ELR (cell line): ENCODE data around the gene ATXN2.
"Not testable (repeated sequence)": the region's sequence is repeated elsewhere in the genome, so short reads cannot be mapped to it uniquely, and the experiment has no call there.

ENCODE experiments used
- DNase-seq: peaks from one replicate; pipeline ENCODE4 v3.0.0-alpha.2; 2015; ENCODE audit warnings: low read depth

The ATXN2 gene

DNA sequence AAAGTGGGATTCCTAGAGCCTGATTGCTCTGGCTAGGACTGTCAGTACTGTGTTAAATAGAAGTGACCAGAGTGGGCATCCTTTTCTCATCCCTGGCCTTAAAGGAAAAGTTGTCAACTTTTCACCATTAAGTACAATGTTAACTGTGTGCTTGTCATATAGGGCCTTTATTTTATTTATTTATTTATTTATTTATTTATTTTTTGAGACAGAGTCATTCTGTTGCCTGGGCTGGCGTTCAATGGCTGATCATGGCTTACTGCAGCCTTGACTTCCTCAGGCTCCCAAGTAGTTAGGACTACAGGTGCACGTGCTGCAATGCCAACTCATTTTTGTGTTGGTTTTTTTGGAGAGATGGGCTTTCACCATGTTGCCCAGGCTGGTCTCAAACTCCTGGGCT, 181.8 kb downstream of the ATXN2 start:
- no peak for DNase-seq

DNA sequence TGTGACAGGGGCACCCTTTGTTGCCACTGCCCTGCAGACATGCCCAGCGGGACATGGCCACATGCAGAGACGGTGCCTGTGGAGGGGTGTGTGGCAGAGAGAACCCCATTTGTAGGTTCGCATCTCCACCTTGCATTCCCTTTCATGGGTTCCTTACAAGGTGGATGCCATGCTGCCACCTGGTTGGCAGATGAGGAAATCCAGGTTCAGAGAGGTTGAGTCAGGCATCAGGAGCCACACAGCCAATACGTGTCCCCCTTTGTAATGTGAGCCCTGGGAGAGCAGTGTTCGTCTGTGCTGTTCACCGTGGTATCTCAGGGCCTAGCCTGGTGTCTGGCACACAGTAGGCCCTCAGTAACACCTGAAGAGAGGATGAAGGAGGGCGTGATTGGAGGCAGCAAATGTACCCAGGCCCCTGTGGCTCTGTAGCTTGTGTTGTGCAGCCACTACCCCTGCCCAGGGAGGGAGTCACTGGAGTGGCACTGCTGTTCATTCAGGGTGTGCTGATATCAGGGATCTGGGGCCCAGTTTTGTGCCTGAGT, 184.3 kb downstream of the ATXN2 start:
- no peak for DNase-seq

GRCh38 chr12:111413442-111414086, 185.6 kb downstream of the ATXN2 start:
- DNase-seq, result peak; percentile 91

DNA sequence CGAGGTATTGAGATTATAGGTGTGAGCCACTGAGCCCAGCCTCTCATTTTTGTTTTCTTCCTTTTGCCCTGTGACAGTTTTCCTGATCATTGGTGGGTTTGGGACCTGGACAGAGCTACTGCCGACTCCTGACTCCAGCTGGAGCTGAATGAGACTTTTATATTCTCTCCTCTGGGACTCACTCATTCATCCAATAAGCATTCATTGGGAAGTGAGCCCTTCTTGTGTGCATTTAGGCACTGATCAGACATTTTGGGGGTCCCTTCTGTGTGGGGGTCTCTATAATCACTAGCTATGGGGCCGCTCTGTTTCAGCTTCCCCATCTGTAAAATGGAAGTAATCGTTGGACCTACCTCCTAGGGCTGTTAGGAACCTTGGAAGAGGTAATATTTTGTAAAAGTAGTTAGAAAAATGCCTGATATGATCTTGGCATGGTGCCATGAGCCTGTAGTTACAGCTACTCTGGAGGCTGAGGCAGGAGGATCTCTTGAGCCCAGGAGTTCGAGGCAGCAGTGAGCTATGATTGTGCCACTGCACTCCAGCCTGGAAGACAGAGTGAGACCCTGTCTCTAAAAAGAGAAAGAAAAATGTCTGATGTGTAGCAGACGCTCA, 186.2 kb downstream of the ATXN2 start:
- DNase-seq, result no peak

DNA sequence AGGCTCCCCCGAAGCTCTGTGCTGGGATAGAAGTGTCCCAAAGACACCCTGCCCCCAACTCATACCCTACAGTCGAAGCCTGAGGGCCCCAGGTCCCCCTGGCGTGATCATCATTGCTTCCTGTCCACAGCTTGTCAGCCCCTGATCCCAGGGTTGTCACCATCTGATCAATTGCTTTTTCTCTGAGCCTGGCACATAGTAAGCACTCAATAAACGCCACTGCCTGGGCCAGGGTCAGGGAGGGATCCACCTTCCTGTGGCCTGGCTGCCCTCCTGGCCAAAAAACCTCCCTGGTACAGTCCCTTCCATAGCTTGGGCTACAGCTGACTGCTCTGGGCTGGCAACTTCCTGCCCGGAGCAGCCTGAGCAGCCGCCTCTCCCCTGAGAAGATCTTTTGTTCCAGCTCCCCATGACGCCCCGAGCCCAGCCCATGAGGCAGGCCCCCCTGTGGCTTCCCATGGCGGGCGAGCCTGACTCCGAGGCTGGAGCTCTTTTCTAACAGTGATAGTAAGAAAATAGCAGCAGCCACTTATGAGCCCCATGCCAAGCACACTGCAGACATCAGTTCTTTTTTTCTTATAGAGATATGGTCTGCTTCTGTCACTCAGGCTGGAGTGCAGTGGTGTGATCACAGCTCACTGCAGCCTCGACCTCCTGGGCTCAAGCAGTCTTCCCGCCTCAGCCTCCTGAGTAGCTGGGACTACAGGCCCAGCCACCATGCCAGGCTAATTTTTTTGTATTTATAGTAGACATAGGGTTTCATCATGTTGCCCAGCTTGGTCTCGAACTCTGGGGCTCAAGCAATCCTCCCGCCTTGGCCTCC, 186.9 kb downstream of the ATXN2 start:
- peak; percentile 45 for DNase-seq

GRCh38 chr12:111411185-111411764, 187.8 kb downstream of the ATXN2 start:
- DNase-seq, result no peak

GRCh38 chr12:111410431-111411184, 188.5 kb downstream of the ATXN2 start:
- peak; percentile 68 for DNase-seq

DNA sequence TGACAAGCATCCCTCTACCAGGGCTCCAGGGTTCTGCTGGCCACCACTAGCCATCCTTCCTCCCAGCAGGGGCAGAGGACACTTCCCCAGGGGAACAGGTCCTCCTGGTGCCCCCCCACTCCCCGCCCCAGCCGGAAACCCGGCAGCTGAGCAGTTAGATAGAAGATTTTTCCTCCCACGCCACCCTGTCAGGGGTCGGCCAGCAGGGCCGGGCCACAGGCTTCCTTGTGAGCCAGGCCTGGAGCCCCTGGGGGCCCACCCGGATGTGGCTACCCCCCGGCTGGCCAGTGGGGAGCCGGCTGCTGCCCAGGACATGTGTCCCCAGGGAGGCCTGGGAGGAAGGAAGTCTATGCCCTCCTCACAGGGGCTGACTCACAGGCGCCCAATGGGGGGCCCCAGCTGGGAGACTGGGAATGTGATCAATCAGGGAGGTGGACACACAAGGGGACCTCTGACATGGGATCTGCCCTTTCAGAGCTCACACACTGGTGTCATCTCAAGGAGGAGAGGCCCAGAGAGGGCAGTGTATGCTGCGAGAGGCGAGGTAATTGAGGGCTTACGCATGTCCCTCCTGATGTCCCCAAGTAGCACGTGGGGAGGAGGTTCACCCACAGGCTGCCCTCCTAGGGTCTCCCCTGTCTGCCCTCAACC, 189.2 kb downstream of the ATXN2 start:
- DNase-seq, result peak; percentile 93

DNA sequence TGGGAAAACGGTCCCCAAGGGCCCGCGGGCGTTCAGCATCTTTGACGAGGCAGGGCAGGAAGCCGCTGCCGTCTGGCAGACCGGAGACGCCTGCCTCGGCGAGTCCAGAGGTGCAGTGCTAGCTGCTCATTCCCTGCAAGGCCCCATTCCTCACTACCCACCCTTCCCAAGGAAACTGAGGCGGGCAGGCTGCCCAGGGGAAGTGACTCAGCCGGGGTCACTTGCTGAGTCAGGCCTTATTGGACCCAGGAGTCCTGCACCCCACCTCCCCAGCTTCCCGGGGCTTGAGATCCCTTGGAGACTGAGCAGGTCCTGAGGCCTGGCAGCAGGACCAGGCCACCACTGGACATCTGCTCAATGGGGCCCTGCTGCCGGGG, 189.7 kb downstream of the ATXN2 start:
- DNase-seq, result peak; percentile 69

DNA sequence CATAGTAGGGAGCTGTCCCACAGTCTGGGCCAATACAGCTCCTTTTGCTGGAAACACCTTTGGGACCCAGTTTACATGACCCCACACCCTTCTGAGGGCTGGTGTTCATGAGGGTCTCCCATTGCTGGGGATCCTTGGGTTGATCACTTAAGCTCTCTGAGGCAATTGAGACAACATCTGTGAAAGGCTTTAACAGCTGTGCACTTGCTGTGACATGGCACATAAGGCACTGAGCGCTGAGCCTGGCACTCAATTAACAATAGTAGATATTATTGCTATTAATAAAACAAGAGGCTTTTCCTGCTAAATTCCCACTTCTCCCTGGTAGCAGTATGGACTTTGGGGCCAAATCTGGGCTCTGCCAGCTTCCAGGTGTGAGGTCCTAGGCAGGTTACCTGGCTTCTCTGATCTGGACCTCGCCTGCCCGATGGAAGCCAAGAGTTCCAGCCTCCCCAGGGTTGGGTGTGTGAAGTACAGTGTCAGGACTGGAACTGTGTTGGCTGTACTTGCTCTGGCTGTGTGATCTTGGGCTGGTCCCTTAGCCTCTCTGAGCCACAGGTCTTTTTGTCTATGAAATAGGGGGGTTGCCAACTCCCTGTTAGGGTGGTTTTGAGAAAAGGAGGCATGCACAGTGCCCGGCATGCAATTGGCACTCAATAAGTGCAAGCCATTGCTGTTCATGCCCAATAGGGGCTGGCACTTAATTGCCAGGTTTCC, 190.3 kb downstream of the ATXN2 start:
- no peak for DNase-seq

GRCh38 chr12:111408116-111408440, 191.0 kb downstream of the ATXN2 start:
- DNase-seq, result peak; percentile 42

DNA sequence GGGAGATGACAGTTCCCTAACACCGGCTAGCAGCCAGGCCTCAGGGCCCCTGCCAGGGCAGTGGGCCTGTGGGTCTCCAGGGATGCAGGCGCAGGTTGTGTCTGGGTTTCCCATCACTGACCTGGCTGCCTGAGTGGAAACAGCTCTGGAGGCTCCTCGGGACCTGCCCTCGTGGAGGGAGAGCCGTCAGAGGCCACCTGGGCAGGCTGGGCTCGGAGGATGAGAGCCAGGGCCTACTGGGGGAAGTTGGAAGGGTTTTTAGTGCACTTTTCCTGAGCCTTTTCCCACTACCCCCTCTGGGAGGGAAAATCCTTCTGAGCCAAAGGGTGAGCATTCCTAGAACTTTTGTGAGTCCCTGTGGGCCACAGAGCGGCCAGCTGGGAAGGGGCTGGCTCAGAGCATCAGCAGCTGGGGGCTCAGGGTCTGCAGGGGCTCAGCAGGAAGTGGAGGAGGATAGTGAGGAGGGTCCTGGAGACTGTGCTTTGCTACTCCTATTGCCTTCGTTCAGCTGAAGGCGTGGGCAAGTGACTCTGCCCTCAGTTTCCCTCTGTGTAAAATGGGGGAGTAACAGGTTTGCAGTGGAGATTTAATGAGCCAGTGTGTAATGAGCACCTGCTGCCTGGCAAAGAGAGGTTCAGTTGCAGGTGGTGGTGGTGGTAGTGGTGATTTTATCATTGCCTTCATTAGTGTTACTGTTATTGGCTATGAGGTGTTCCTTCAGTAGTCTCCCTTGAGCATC, 191.6 kb downstream of the ATXN2 start:
- DNase-seq, result no peak

- DNase-seq, result no peak
These were observed 192.4 kb downstream of the ATXN2 start for GRCh38 chr12:111406474-111407376.

GRCh38 chr12:111405859-111406473, 193.1 kb downstream of the ATXN2 start, which contains the start of gene SH2B3:
SH2B3 (plus strand) TSS chr12:111405923; CDS start chr12:111418146, 12,223 bp downstream.
- DNase-seq, result peak; percentile 82

GRCh38 chr12:111405149-111405858, 193.8 kb downstream of the ATXN2 start:
- DNase-seq, result peak; percentile 96

GRCh38 chr12:111404362-111405148, 194.6 kb downstream of the ATXN2 start:
- DNase-seq, result peak; percentile 50

DNA sequence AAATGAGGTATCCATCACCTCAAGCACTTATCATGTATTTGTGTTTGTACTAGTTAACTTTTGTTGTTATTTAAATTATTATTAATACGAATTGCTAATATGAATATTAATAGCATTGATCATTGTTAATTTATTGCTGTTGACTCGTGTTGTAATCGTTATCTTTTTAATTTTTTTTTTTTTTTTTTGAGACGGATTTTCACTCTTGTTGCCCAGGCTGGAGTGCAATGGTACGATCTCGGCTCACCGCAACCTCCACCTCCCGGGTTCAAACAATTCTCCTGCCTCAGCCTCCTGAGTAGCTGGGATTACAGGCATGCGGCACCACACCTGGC, 196.7 kb downstream of the ATXN2 start:
- not testable (repeated sequence) for DNase-seq
